ENCODE results near the gene OR2AG1.
"Not testable (repeated sequence)": the region's sequence is repeated elsewhere in the genome, so short reads cannot be mapped to it uniquely, and the experiment has no call there.

Gene OR2AG1

GRCh38 chr11:6799402-6799801 is 16.6 kb downstream of the OR2AG1 start, which contains the start of gene OR6A2:
Gene OR6A2, minus strand, starts transcription at chr11:6799689. Its CDS starts 3,981 bp downstream, at chr11:6795708.
- TF ChIP-seq ZNF585B (tag by site-specific recombination; IDR thresholded peaks at IDR 0.05): no peak
- no peak for TF ChIP-seq PRDM2 (tag by site-specific recombination; IDR thresholded peaks at IDR 0.05; ENCODE audit: borderline replicate concordance)
- TF ChIP-seq ZNF473 (tag by site-specific recombination; IDR thresholded peaks at IDR 0.05): no peak
- H3K9me3 ChIP-seq (ENCODE audit: control insufficient read depth, insufficient read depth, low read depth, low read length): no peaks in the 10 kb centered on the region
- CTCF ChIA-PET: interaction anchor here (0.6 to 2.3 kb wide), 2 partner anchors 13 to 715 kb away, joined by 3 to 7 read pairs; partner anchors contain the start of gene PPFIBP2
- H3K4me1 ChIP-seq (ENCODE audit: control insufficient read depth, insufficient read depth, low read length): no peaks in the 10 kb centered on the region
- no peaks in the 10 kb centered on the region for H3K36me3 ChIP-seq (ENCODE audit: control insufficient read depth in 2 of 2, insufficient read depth in 1 of 2, low read length in 2 of 2)
- no peak within 1 kb of the TSS for H3K27ac ChIP-seq (ENCODE audit: extremely low read depth, low read depth, low read length)
- POLR2A ChIA-PET: no interaction called here
- no peak within 1 kb of the TSS for H3K4me3 ChIP-seq (ENCODE audit: low read depth, low read length)

GRCh38 chr11:6801075-6801474 is 18.3 kb downstream of the OR2AG1 start:
- H3K4me3 ChIP-seq (ENCODE audit: low read depth, low read length); H3K9me3 ChIP-seq (ENCODE audit: control insufficient read depth, insufficient read depth, low read depth, low read length); H3K27ac ChIP-seq (ENCODE audit: extremely low read depth, low read depth, low read length); H3K4me1 ChIP-seq (ENCODE audit: control insufficient read depth, insufficient read depth, low read length); H3K36me3 ChIP-seq (ENCODE audit: control insufficient read depth in 2 of 2, insufficient read depth in 1 of 2, low read length in 2 of 2); POLR2A ChIA-PET: not testable (repeated sequence)
- CTCF ChIA-PET: interaction anchor here (0.6 to 2.3 kb wide), 2 partner anchors 11 to 291 kb away, joined by 4 to 7 read pairs; no protein-coding TSS in a partner anchor

- ChIA-PET CTCF (interaction anchor here (0.6 to 2.3 kb wide), 53 partner anchors 9 to 1374 kb away, joined by 3 to 13 read pairs (median 4); partner anchors contain the start of genes OR10A2, OR10A4, OR6A2 and RBMXL2), POLR2A (interaction anchor here (0.8 kb wide), 1 partner anchor 11 kb away, joined by 3 read pairs; no protein-coding TSS in a partner anchor)
- H3K9me3 ChIP-seq (ENCODE audit: control insufficient read depth, insufficient read depth, low read depth, low read length): no peaks in the 10 kb centered on the region
- no peaks in the 10 kb centered on the region for H3K36me3 ChIP-seq (ENCODE audit: control insufficient read depth in 2 of 2, insufficient read depth in 1 of 2, low read length in 2 of 2)
- H3K4me1 ChIP-seq (ENCODE audit: control insufficient read depth, insufficient read depth, low read length): no peaks in the 10 kb centered on the region
- H3K27ac ChIP-seq (ENCODE audit: extremely low read depth, low read depth, low read length): no peak overlapping the region
- TF ChIP-seq ZNF560 (tag by site-specific recombination; IDR thresholded peaks at IDR 0.05; ENCODE audit: borderline replicate concordance) (0 out of 2 replicates have a peak, but pooled peaks have one; percentile 20), ZNF677 (tag by site-specific recombination; IDR thresholded peaks at IDR 0.05) (no peak), ZNF654 (tag by site-specific recombination; IDR thresholded peaks at IDR 0.05; ENCODE audit: low read depth) (peak; percentile 79)
- H3K4me3 ChIP-seq (ENCODE audit: low read depth, low read length): no peak overlapping the region
Measured at GRCh38 chr11:6812390-6813005, 29.7 kb downstream of the OR2AG1 start.

GRCh38 chr11:6813656-6814055 is 30.8 kb downstream of the OR2AG1 start:
- H3K9me3 ChIP-seq (ENCODE audit: control insufficient read depth, insufficient read depth, low read depth, low read length): no peaks in the 10 kb centered on the region
- H3K36me3 ChIP-seq (ENCODE audit: control insufficient read depth in 2 of 2, insufficient read depth in 1 of 2, low read length in 2 of 2): no peaks in the 10 kb centered on the region
- no peak overlapping the region for H3K27ac ChIP-seq (ENCODE audit: extremely low read depth, low read depth, low read length)
- CTCF ChIA-PET: interaction anchor here (1.8 kb wide), 1 partner anchor 50 kb away, joined by 12 read pairs; the partner anchor contains the start of gene OR10A2
- no peaks in the 10 kb centered on the region for H3K4me1 ChIP-seq (ENCODE audit: control insufficient read depth, insufficient read depth, low read length)
- POLR2A ChIA-PET: no interaction called here
- H3K4me3 ChIP-seq (ENCODE audit: low read depth, low read length): no peak overlapping the region
- TF ChIP-seq ZBTB48 (tag by site-specific recombination; IDR thresholded peaks at IDR 0.05) (no peak), ZNF777 (tag by site-specific recombination; IDR thresholded peaks at IDR 0.05; ENCODE audit: borderline replicate concordance) (no peak), ZSCAN4 (tag by site-specific recombination; IDR thresholded peaks at IDR 0.05) (no peak), GFI1B (tag by site-specific recombination; IDR thresholded peaks at IDR 0.05) (no peak), ZBTB6 (tag by site-specific recombination; IDR thresholded peaks at IDR 0.05) (no peak), ZNF654 (tag by site-specific recombination; IDR thresholded peaks at IDR 0.05; ENCODE audit: low read depth) (no peak), PRDM10 (tag by site-specific recombination; IDR thresholded peaks at IDR 0.05) (no peak), RBAK (tag by site-specific recombination; IDR thresholded peaks at IDR 0.05) (no peak), SALL2 (tag by site-specific recombination; IDR thresholded peaks at IDR 0.05; ENCODE audit: borderline replicate concordance) (no peak)

Measured in HEK293 (cell line).